Progenitor cell of endocrine pancreas (in vitro differentiated cells): ENCODE results near the gene VWA7. TPM values are rescaled to one million over a fixed set of nuclear protein-coding genes. Genes with fewer than 3 reads are reported as not detected.

Source experiments
- DNase-seq: peaks from one replicate; pipeline ENCODE4 v3.0.0; 2021; ENCODE audit warnings: low spot score; ENCODE audit not compliant: unreplicated experiment
- H3K27ac Mint-ChIP-seq: 2 replicates; pipeline ENCODE4 v1.8.0; 2021; ENCODE audit warnings: mild to moderate bottlenecking, moderate library complexity, mixed read lengths
- H3K27me3 Mint-ChIP-seq: 2 replicates; pipeline ENCODE4 v1.8.0; 2021; ENCODE audit warnings: mixed read lengths
- H3K36me3 Mint-ChIP-seq: 2 replicates; pipeline ENCODE4 v1.8.0; 2022; ENCODE audit warnings: mixed read lengths; ENCODE audit not compliant: insufficient read depth
- H3K4me1 Mint-ChIP-seq: 2 replicates; pipeline ENCODE4 v1.8.0; 2021; ENCODE audit warnings: low read depth, mixed read lengths
- H3K4me3 Mint-ChIP-seq: 2 replicates; pipeline ENCODE4 v1.8.0; 2021; ENCODE audit warnings: low read depth, mild to moderate bottlenecking, moderate library complexity, mixed read lengths
- H3K9me3 Mint-ChIP-seq: 2 replicates; pipeline ENCODE4 v1.8.0; 2021; ENCODE audit warnings: low read depth, mixed read lengths
- total RNA-seq: library from RNA; stranded (reverse); gene quantifications from 2 replicates; pipeline ENCODE4 v1.2.1, GENCODE V29; 2021
- TF ChIP-seq, protein P1 (sequence below): fragments of 200-600 bp; sonication (generic); IDR thresholded peaks from one replicate; pipeline ENCODE4 v1.5.0; 2021; ENCODE audit warnings: antibody characterized with exemption, mild to moderate bottlenecking; ENCODE audit not compliant: unreplicated experiment

The VWA7 gene
- total RNA-seq, 1 donor from 2014 or later, result 11.6 TPM

DNA sequence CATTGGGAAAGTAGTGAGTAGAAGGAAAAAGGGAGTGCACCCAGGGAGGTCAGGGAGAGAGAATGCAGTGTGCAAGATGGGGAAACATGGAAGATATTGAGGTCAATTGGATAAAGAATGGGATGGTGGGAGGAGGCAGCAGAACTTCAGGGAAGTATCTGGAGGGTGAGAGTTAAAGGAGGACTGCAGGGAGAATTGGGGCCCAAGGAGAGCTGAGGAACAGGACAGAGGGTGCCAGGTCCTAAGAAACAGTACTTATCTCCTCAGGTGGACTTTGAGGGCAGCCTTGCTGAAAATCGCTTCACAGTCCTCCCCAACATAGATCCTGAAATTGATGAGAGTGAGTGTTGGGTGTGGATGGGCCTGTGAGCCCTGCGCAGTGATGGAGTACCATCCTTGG lies 18.8 kb downstream of the VWA7 start:
- H3K4me3 Mint-ChIP-seq, result no peak overlapping the region
- no peaks in the 10 kb centered on the region for H3K4me1 Mint-ChIP-seq
- H3K27ac Mint-ChIP-seq, result no peak overlapping the region
- H3K36me3 Mint-ChIP-seq, result peaks cover 3% of the 10 kb centered on the region
- no peaks in the 10 kb centered on the region for H3K27me3 Mint-ChIP-seq
- TF ChIP-seq, protein P1, sequence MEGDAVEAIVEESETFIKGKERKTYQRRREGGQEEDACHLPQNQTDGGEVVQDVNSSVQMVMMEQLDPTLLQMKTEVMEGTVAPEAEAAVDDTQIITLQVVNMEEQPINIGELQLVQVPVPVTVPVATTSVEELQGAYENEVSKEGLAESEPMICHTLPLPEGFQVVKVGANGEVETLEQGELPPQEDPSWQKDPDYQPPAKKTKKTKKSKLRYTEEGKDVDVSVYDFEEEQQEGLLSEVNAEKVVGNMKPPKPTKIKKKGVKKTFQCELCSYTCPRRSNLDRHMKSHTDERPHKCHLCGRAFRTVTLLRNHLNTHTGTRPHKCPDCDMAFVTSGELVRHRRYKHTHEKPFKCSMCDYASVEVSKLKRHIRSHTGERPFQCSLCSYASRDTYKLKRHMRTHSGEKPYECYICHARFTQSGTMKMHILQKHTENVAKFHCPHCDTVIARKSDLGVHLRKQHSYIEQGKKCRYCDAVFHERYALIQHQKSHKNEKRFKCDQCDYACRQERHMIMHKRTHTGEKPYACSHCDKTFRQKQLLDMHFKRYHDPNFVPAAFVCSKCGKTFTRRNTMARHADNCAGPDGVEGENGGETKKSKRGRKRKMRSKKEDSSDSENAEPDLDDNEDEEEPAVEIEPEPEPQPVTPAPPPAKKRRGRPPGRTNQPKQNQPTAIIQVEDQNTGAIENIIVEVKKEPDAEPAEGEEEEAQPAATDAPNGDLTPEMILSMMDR, result no peak
- H3K9me3 Mint-ChIP-seq, result no peaks in the 10 kb centered on the region
- DNase-seq, result no peak

DNA sequence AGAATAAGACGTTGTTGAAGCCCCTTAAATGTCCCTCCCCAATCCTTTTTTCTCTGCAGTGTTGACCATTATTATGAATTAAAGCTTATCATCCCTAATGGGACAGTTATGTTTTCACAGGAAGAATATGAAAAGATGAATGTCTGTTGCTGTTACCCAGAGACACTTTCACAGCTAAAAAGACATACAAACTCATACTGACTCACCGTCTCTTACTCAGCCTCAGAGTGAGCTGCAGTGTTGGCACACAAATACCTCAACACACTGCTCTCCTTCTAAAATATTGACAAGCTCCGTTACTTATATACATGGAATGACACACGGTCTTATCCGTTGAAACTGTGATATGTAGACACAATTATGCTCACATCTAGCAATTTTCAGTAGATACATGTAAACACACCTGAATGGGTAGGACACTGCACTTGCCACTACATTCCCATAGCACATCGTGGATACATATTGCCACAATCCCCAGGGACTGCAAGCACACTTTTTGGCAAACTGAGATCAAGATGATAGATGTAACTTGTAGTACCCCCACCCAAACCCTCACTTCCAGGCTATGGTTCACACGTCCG lies 24.3 kb downstream of the VWA7 start:
- Mint-ChIP-seq H3K27me3 (no peaks in the 10 kb centered on the region), H3K27ac (no peak overlapping the region), H3K4me3 (no peak overlapping the region), H3K4me1 (peaks cover 4% of the 10 kb centered on the region), H3K9me3 (no peaks in the 10 kb centered on the region), H3K36me3 (peaks cover 2% of the 10 kb centered on the region)
- TF ChIP-seq, protein P1, result no peak
- no peak for DNase-seq

DNA sequence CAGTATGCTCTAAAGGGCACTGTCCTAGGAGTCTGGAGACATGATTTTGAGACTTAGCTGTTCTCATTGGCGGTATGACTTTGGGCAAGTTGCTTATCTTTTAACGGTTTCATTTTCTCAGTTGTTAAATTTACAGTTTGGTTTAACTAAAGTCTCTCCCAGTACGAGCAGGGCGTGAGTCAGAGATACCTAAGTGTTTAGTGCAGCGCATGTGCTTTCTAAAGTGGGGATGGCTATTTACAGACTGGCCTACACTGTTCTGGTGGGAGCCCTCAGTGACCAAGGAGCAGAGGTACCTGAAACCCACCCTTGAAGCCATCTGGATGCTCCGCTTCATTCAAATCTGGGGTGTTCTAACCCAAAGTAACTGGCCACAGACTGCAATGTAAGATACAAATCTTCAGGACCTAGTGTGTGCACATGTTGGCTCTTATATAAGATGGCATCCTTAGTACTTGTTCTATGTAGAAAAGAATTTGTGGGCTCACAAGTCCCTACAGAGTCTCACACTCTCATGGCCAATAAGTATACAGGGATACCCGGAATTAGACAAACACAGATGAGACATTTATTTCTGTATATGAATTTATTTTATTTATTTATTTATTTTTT lies 26.6 kb downstream of the VWA7 start:
- no peak for DNase-seq
- no peaks in the 10 kb centered on the region for H3K9me3 Mint-ChIP-seq
- H3K36me3 Mint-ChIP-seq, result peaks cover 4% of the 10 kb centered on the region
- H3K4me3 Mint-ChIP-seq, result no peak overlapping the region
- TF ChIP-seq, protein P1, result no peak
- peak overlapping the region; percentile 52 for H3K27ac Mint-ChIP-seq
- H3K27me3 Mint-ChIP-seq, result no peaks in the 10 kb centered on the region
- peaks cover 4% of the 10 kb centered on the region for H3K4me1 Mint-ChIP-seq

DNA sequence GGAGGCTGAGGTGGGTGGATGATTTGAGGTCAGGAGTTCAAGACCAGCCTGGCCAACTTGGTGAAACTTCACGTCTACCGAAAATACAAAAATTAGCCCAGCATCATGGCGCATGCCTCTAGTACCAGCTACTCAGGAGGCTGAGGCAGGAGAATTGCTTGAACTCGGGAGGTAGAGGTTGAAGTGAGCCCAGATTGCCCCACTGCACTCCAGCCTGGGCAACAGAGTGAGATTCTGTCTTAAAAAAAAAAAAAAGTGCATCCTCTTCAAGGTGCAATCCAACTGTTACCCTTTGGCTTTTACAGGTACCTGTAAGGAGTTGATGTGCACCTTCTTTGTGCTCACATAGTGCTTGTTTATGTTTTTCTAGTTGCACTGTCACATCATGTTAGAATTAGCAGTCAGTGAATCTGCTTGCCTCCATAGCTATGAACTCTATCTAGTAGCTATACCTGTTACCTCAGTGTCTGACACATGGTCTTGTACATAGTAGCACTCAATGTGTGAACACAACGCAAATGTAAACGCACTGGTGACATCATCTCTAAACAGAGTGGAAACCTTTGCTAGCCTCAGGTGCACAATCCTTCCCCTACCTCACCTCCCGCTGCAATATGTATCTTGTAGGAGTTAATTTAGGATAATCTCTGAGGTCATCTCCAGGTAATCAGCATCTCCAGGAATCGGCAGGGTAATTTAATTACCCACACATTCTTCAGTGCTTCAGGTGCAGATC lies 27.7 kb downstream of the VWA7 start:
- Mint-ChIP-seq H3K36me3 (peaks cover 4% of the 10 kb centered on the region), H3K4me3 (no peak overlapping the region), H3K27me3 (no peaks in the 10 kb centered on the region), H3K4me1 (peaks cover 8% of the 10 kb centered on the region), H3K27ac (peak overlapping the region; percentile 1), H3K9me3 (no peaks in the 10 kb centered on the region)
- no peak for DNase-seq
- TF ChIP-seq, protein P1, result no peak

DNA sequence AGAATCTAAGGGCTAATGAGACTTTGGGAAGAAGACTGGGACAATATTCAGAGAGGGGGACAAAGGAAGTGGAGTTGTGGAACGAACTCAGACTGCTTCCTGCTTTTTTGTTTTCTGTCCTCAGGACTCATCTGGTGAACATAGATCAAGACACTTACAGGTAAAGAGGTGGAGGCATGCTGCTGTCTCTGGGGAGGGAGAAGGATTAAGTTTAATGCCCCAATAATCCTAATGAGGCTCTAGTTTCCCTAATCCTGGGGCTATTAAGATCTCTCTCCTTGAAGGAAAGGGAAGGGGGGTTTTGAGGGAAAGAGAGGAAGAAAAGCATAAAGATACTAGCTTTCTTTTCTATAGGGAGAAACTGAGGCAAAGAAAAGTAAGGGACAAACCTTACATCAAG lies 32.7 kb downstream of the VWA7 start:
- peaks cover 7% of the 10 kb centered on the region for H3K4me1 Mint-ChIP-seq
- TF ChIP-seq, protein P1, result no peak
- no peaks in the 10 kb centered on the region for H3K9me3 Mint-ChIP-seq
- H3K27me3 Mint-ChIP-seq, result no peaks in the 10 kb centered on the region
- no peak for DNase-seq
- H3K27ac Mint-ChIP-seq, result no peak overlapping the region
- H3K36me3 Mint-ChIP-seq, result peaks cover 6% of the 10 kb centered on the region
- H3K4me3 Mint-ChIP-seq, result no peak overlapping the region
